Head of caudate nucleus (tissue), 42 donors: Measurements from ENCODE around the gene CLDN12.

Source experiments
- DNase-seq, 42 donors: peaks; one replicate each; pipeline versions ENCODE4 v3.0.0 to v3.0.0-alpha.2; 2020 to 2021; ENCODE audit warnings: mixed read lengths in 7 of 42
- intact Hi-C: fragments of 100-400 bp; cut with DNase I; formaldehyde crosslinking; loops from one replicate; pipeline ENCODE4 v1.15.0; 2022

Gene CLDN12

GRCh38 chr7:90403174-90404113, at the start of gene CLDN12:
CLDN12 (plus strand) TSS chr7:90403461; CDS start chr7:90412677, 9,216 bp downstream.
- intact Hi-C loops: no loop called here
- peak; percentile 77 to 95 (median 88) for DNase-seq

GRCh38 chr7:90383422-90383821, 19.8 kb upstream of the CLDN12 start:
- intact Hi-C loops: no loop called here
- DNase-seq: no peak

- intact Hi-C loops: no loop called here
- no peak for DNase-seq
Measured at GRCh38 chr7:90383861-90384260, 19.4 kb upstream of the CLDN12 start.

- intact Hi-C loops: no loop called here
- no peak for DNase-seq
Measured at GRCh38 chr7:90384433-90384832, 18.8 kb upstream of the CLDN12 start.

GRCh38 chr7:90387470-90388240, 15.6 kb upstream of the CLDN12 start:
- intact Hi-C loops: no loop called here
- DNase-seq: no peak

- DNase-seq: no peak
- intact Hi-C loops: no loop called here
Measured at GRCh38 chr7:90390926-90391325, 12.3 kb upstream of the CLDN12 start.

- intact Hi-C loops: no loop called here
- DNase-seq: no peak
Measured at GRCh38 chr7:90391488-90391887, 11.8 kb upstream of the CLDN12 start.

GRCh38 chr7:90396420-90396819, 6.8 kb upstream of the CLDN12 start:
- intact Hi-C loops: no loop called here
- DNase-seq: no peak

- intact Hi-C loops: no loop called here
- no peak for DNase-seq
Measured at GRCh38 chr7:90401989-90402388, 1.3 kb upstream of the CLDN12 start.

- no peak for DNase-seq
- intact Hi-C loops: no loop called here
Measured at GRCh38 chr7:90402785-90403173, 482 bp upstream of the CLDN12 start.

- intact Hi-C loops: loop anchor here (5.0 kb wide), 1 partner anchor 57 kb away; the partner anchor contains the start of gene GTPBP10
- peak in 1 of 42 donors; percentile 8 for DNase-seq
Measured at GRCh38 chr7:90404777-90405176, 1.5 kb downstream of the CLDN12 start.

GRCh38 chr7:90407484-90407821, 4.2 kb downstream of the CLDN12 start:
- DNase-seq: peak in 3 of 42 donors; percentile 16 to 68 (median 34)
- intact Hi-C loops: loop anchor here (5.0 kb wide), 1 partner anchor 60 kb away; the partner anchor contains the start of gene GTPBP10

GRCh38 chr7:90408142-90408541, 4.9 kb downstream of the CLDN12 start:
- intact Hi-C loops: loop anchor here (5.0 kb wide), 1 partner anchor 61 kb away; the partner anchor contains the start of gene GTPBP10
- DNase-seq: no peak

- intact Hi-C loops: loop anchor here (5.0 kb wide), 1 partner anchor 62 kb away; the partner anchor contains the start of gene GTPBP10
- DNase-seq: no peak
Measured at GRCh38 chr7:90409667-90410066, 6.4 kb downstream of the CLDN12 start.

GRCh38 chr7:90411510-90411909, 8.2 kb downstream of the CLDN12 start:
- no peak for DNase-seq
- intact Hi-C loops: no loop called here

GRCh38 chr7:90412458-90413184, 9.4 kb downstream of the CLDN12 start:
- intact Hi-C loops: no loop called here
- DNase-seq: no peak

- no peak for DNase-seq
Measured at GRCh38 chr7:90413185-90413528, 9.9 kb downstream of the CLDN12 start.

GRCh38 chr7:90421651-90422050, 18.4 kb downstream of the CLDN12 start:
- no peak for DNase-seq
- intact Hi-C loops: no loop called here

More at GRCh38 chr7:90413185-90413528, 9.9 kb downstream of the CLDN12 start:
- intact Hi-C loops: no loop called here

- intact Hi-C loops: loop anchor here (5.0 kb wide), 1 partner anchor 272 kb away; the partner anchor contains the start of gene STEAP1
- DNase-seq: no peak
Measured at GRCh38 chr7:90424720-90425119, 21.5 kb downstream of the CLDN12 start.
